Ishikawa (cell line): ENCODE results near the gene NUP133.

Experiments used
- CEBPB ChIP-seq: IDR thresholded peaks from 2 replicates; pipeline ENCODE4 v1.6.1; 2012
- CREB1 ChIP-seq: IDR thresholded peaks from 2 replicates; pipeline ENCODE4 v1.6.1; 2012; ENCODE audit warnings: low read depth
- EGR1 ChIP-seq: IDR thresholded peaks from 2 replicates; pipeline ENCODE4 v1.6.1; 2012
- EP300 ChIP-seq: IDR thresholded peaks from 2 replicates; pipeline ENCODE4 v1.6.1; 2012; ENCODE audit warnings: borderline replicate concordance
- FOXM1 ChIP-seq: IDR thresholded peaks from 2 replicates; pipeline ENCODE4 v1.6.1; 2012; ENCODE audit warnings: low read depth, borderline replicate concordance
- MAX ChIP-seq: IDR thresholded peaks from 2 replicates; pipeline ENCODE4 v1.6.1; 2012
- NFIC ChIP-seq: IDR thresholded peaks from 2 replicates; pipeline ENCODE4 v1.6.1; 2012
- RAD21 ChIP-seq: IDR thresholded peaks from 2 replicates; pipeline ENCODE4 v1.6.1; 2012; ENCODE audit warnings: low read depth
- REST ChIP-seq: IDR thresholded peaks from 2 replicates; pipeline ENCODE4 v1.6.1; 2012; ENCODE audit warnings: low read depth, mild to moderate bottlenecking
- TAF1 ChIP-seq: IDR thresholded peaks from 2 replicates; pipeline ENCODE4 v1.6.1; 2012; ENCODE audit warnings: low read depth, mild to moderate bottlenecking
- TCF12 ChIP-seq: IDR thresholded peaks from 2 replicates; pipeline ENCODE4 v1.6.1; 2012; ENCODE audit warnings: low read depth
- TEAD4 ChIP-seq: IDR thresholded peaks from 2 replicates; pipeline ENCODE4 v1.6.1; 2012
- USF1 ChIP-seq: IDR thresholded peaks from 2 replicates; pipeline ENCODE4 v1.6.1; 2012
- YY1 ChIP-seq: IDR thresholded peaks from 2 replicates; pipeline ENCODE4 v1.6.1; 2012; ENCODE audit warnings: low read depth
- ZBTB7A ChIP-seq: IDR thresholded peaks from 2 replicates; pipeline ENCODE4 v1.6.1; 2012; ENCODE audit warnings: low read depth

The NUP133 gene

DNA sequence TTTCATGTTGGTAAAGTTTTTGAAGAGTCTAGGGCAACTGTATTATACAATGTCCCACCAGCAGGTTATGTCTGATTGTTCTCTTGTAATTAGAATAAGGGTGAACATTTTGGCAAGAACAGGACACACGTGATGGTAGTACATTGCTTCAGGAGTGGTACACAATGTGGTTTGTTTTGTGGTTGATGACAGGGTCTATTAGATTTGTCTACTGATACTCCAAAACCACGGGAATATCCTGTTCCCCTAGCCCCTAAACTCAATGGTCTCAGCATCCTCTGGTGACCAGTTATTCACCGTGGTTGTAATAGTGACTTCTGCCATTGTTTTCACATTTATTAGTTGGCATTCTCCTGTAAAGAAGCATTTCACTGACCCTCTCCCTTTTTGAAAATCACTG lies 52.1 kb downstream of the NUP133 start:
- no peak for TF ChIP-seq YY1
- no peak for TF ChIP-seq MAX
- TF ChIP-seq RAD21: no peak

DNA sequence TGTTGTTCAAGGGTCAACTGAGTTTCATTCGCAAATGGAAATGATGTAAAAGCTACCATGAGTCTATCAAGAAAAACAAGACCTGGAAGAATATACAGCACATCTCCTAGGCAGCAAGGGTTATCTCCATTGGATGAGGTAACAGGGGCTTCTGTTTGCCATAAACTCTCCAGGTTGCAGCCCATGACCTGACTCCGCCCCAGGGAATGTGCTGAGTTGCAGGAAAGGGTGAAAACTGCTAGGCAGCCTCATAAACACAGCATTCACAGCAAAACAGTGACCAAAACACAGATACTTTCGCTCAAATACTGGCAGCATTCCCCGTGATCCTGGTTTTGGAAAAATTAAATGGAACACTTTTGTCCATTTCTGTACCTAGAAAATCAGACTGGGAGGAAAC lies 54.1 kb downstream of the NUP133 start:
- TF ChIP-seq NFIC (no peak), CREB1 (no peak), USF1 (no peak), TCF12 (no peak), CEBPB (no peak), TEAD4 (no peak), REST (no peak), MAX (no peak), RAD21 (no peak)

DNA sequence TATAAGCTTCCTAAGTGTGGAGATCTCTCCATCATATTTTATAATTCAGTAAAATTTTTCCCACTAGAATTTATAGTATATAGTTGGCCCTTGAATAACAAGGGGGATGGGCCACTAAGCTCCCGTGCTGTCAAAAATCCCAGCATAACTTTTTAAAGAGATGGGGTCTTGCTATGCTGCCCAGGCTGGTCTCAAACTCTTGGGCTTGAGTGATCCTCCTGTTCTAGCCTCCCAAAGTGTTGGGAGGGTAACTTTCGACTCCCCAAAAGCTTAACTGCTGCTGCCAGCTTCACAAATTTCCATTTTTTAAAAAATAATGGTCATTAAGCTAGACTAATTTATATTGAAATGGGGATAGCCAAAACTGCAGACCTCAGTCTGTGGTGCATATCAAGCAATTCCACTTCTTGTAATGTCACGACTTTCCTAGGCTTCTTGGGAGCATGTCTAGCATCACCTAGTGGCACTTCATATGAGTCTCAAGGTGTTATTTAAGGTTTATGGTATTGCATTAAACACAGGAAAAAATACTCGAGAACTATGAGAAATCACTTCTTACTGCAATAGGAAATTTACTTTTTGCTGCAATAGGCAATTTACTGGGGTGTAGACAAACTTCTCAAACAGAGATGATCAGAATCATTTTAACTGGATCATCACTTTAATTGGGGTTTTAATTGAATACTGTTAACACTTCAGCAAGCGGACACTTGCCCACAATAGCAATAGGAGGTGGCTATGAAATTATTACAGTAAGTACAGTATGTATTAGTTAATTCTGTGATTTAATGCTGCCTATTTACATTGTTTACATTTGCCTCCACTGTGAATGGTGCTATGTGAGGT lies 55.0 kb downstream of the NUP133 start:
- no peak for TF ChIP-seq EP300
- TF ChIP-seq TEAD4: no peak
- TF ChIP-seq TCF12: no peak
- TF ChIP-seq RAD21: peak; percentile 49
- no peak for TF ChIP-seq CEBPB

GRCh38 chr1:229448845-229449244 lies 59.3 kb downstream of the NUP133 start:
- TF ChIP-seq MAX (no peak), TEAD4 (no peak)

GRCh38 chr1:229448354-229448753 lies 59.8 kb downstream of the NUP133 start:
- no peak for TF ChIP-seq REST
- TF ChIP-seq CEBPB: no peak
- no peak for TF ChIP-seq EP300
- no peak for TF ChIP-seq RAD21
- TF ChIP-seq CREB1: no peak
- TF ChIP-seq EGR1: no peak
- TF ChIP-seq TEAD4: no peak
- TF ChIP-seq TCF12: no peak
- TF ChIP-seq NFIC: no peak
- TF ChIP-seq FOXM1: no peak
- TF ChIP-seq MAX: no peak
- TF ChIP-seq USF1: no peak
- TF ChIP-seq ZBTB7A: no peak

GRCh38 chr1:229447809-229448252 lies 60.3 kb downstream of the NUP133 start:
- TF ChIP-seq TAF1: no peak

GRCh38 chr1:229445828-229446227 lies 62.3 kb downstream of the NUP133 start:
- TF ChIP-seq TCF12 (no peak), ZBTB7A (no peak), MAX (no peak), CREB1 (no peak), EGR1 (no peak), TAF1 (no peak), NFIC (no peak), YY1 (no peak), TEAD4 (no peak), FOXM1 (no peak), RAD21 (no peak), REST (no peak), CEBPB (no peak), EP300 (no peak), USF1 (no peak)
